Neutrophil (primary cell): ENCODE results near the gene SRRM5.

Experiments used
- H3K27ac ChIP-seq: fragments of 200-600 bp; sonication (generic); 2 replicates; pipeline ENCODE4 v1.5.1; 2016; ENCODE audit warnings: mild to moderate bottlenecking, moderate library complexity
- H3K27me3 ChIP-seq: fragments of 200-600 bp; sonication (generic); 2 replicates; pipeline ENCODE4 v1.6.0; 2016; ENCODE audit warnings: mild to moderate bottlenecking
- H3K36me3 ChIP-seq: fragments of 200-600 bp; sonication (generic); 2 replicates; pipeline ENCODE4 v1.5.1; 2017
- H3K4me1 ChIP-seq, 2 experiments: fragments of 200-600 bp in 1 of 2; sonication (generic) in 1 of 2; 1 replicate in 1 of 2; 2 replicates in 1 of 2; pipeline versions ENCODE4 v1.5.1 to v1.6.1; 2013 to 2016; ENCODE audit warnings: low read depth in 1 of 2, low read length in 1 of 2, mild to moderate bottlenecking in 1 of 2, moderate library complexity in 1 of 2; ENCODE audit not compliant: control insufficient read depth in 1 of 2, insufficient read depth in 1 of 2
- H3K4me3 ChIP-seq, 2 experiments: fragments of 200-600 bp in 1 of 2; sonication (generic) in 1 of 2; 1 replicate in 1 of 2; 2 replicates in 1 of 2; pipeline ENCODE4 v1.5.1; 2013 to 2016; ENCODE audit warnings: low read depth in 1 of 2, low read length in 1 of 2, mild to moderate bottlenecking in 1 of 2, moderate library complexity in 1 of 2
- H3K9me3 ChIP-seq: fragments of 200-600 bp; sonication (generic); 2 replicates; pipeline ENCODE4 v1.5.1; 2016
- CTCF ChIP-seq: fragments of 200-600 bp; sonication (generic); IDR thresholded peaks from 2 replicates; pipeline ENCODE4 v1.5.1; 2016; ENCODE audit warnings: antibody characterized with exemption

Gene SRRM5

GRCh38 chr19:43626838-43627237 lies 14.9 kb downstream of the SRRM5 start:
- Histone ChIP-seq H3K4me1 (peaks cover 3 to 4% of the 10 kb centered on the region in 2 experiments), H3K4me3 (no peak overlapping the region), H3K27me3 (peaks cover 37% of the 10 kb centered on the region), H3K9me3 (no peaks in the 10 kb centered on the region), H3K36me3 (no peaks in the 10 kb centered on the region), H3K27ac (no peak overlapping the region)
- TF ChIP-seq CTCF = no peak

GRCh38 chr19:43628646-43629326 lies 16.9 kb downstream of the SRRM5 start:
- Histone ChIP-seq H3K27me3 (peaks cover 45% of the 10 kb centered on the region), H3K27ac (no peak overlapping the region), H3K4me1 (peaks cover 3 to 4% of the 10 kb centered on the region in 2 experiments), H3K36me3 (no peaks in the 10 kb centered on the region), H3K9me3 (no peaks in the 10 kb centered on the region), H3K4me3 (no peak overlapping the region)
- no peak for TF ChIP-seq CTCF

GRCh38 chr19:43631491-43631890 lies 19.6 kb downstream of the SRRM5 start:
- Histone ChIP-seq H3K4me1 (no peaks in the 10 kb centered on the region), H3K27me3 (peaks cover 53% of the 10 kb centered on the region), H3K4me3 (no peak overlapping the region), H3K27ac (no peak overlapping the region), H3K36me3 (no peaks in the 10 kb centered on the region), H3K9me3 (no peaks in the 10 kb centered on the region)
- no peak for TF ChIP-seq CTCF

GRCh38 chr19:43633520-43633919 lies 21.6 kb downstream of the SRRM5 start:
- no peaks in the 10 kb centered on the region for H3K4me1 ChIP-seq
- H3K27ac ChIP-seq = no peak overlapping the region
- H3K9me3 ChIP-seq = no peaks in the 10 kb centered on the region
- TF ChIP-seq CTCF = no peak
- no peak overlapping the region for H3K4me3 ChIP-seq
- peaks cover 59% of the 10 kb centered on the region for H3K27me3 ChIP-seq
- H3K36me3 ChIP-seq = no peaks in the 10 kb centered on the region

GRCh38 chr19:43634068-43634467 lies 22.2 kb downstream of the SRRM5 start:
- H3K9me3 ChIP-seq = no peaks in the 10 kb centered on the region
- H3K4me1 ChIP-seq = no peaks in the 10 kb centered on the region
- no peak for TF ChIP-seq CTCF
- H3K27me3 ChIP-seq = peaks cover 64% of the 10 kb centered on the region
- no peak overlapping the region for H3K27ac ChIP-seq
- H3K36me3 ChIP-seq = no peaks in the 10 kb centered on the region
- no peak overlapping the region for H3K4me3 ChIP-seq
